Transverse colon (tissue), 4 donors: Measurements from ENCODE around the gene CNTN4. TPM values are rescaled to one million over a fixed set of nuclear protein-coding genes. Genes with fewer than 3 reads are reported as not detected.

Source experiments
- DNase-seq: peaks from one replicate; pipeline ENCODE4 v3.0.0-alpha.2; 2019
- H3K27ac ChIP-seq, 4 donors: fragments of 200-600 bp; sonication (generic); 2 replicates each; pipeline ENCODE4 v1.5.1; 2016 to 2018; ENCODE audit warnings: inconsistent platforms in 4 of 4
- H3K27me3 ChIP-seq: fragments of 200-600 bp; sonication (generic); 2 replicates; pipeline ENCODE4 v1.5.1; 2017; ENCODE audit warnings: inconsistent platforms
- H3K36me3 ChIP-seq, 4 donors: fragments of 200-600 bp; sonication (generic); 2 replicates each; pipeline ENCODE4 v1.5.1; 2017 to 2019; ENCODE audit warnings: inconsistent platforms in 4 of 4
- H3K4me1 ChIP-seq, 4 donors: fragments of 200-600 bp; sonication (generic); 2 replicates each; pipeline ENCODE4 v1.5.1; 2017 to 2020; ENCODE audit warnings: inconsistent platforms in 4 of 4
- H3K4me3 ChIP-seq, 4 donors: fragments of 200-600 bp; sonication (generic); 1 replicate in 1 of 4; 2 replicates in 3 of 4; pipeline versions ENCODE4 v1.5.1 to v1.6.1; 2017 to 2019; ENCODE audit warnings: inconsistent platforms in 4 of 4
- H3K9me3 ChIP-seq, 2 donors: fragments of 200-600 bp; sonication (generic); 2 replicates each; pipeline ENCODE4 v1.5.1; 2017 to 2019; ENCODE audit warnings: inconsistent platforms in 2 of 2
- CTCF ChIP-seq, 5 experiments: fragments of 200-600 bp in 3 of 5; fragments of 450-650 bp in 2 of 5; sonication (generic) in 3 of 5; IDR thresholded peaks; 1 replicate in 2 of 5; 2 replicates in 3 of 5; pipeline ENCODE4 v1.5.1; 2016 to 2017; ENCODE audit warnings: antibody characterized with exemption in 5 of 5, inconsistent platforms in 3 of 5, mild to moderate bottlenecking in 2 of 5, moderate library complexity in 1 of 5
- EP300 ChIP-seq: sonication (generic); formaldehyde crosslinking; IDR thresholded peaks from one replicate; pipeline ENCODE4 v1.6.1; 2017; ENCODE audit warnings: antibody characterized with exemption, low read depth
- POLR2A ChIP-seq: fragments of 450-650 bp; IDR thresholded peaks from one replicate; pipeline ENCODE4 v1.6.1; 2016; ENCODE audit warnings: antibody characterized with exemption, mild to moderate bottlenecking, moderate library complexity
- POLR2AphosphoS5 ChIP-seq, 3 donors: sonication (generic); formaldehyde crosslinking; IDR thresholded peaks; one replicate each; pipeline ENCODE4 v1.6.1; 2016; ENCODE audit warnings: antibody characterized with exemption in 3 of 3
- WGBS, 2 donors: methylation state at CpG; one replicate each; pipeline ENCODE4 v1.1.5; 2018; ENCODE audit warnings: low coverage in 1 of 2; 5-methylcytosine and 5-hydroxymethylcytosine counted together
- in situ Hi-C, 4 donors: fragments of 200-750 bp; cut with MboI; loops; one replicate each; pipeline versions ENCODE4 v1.15.0 to v1.15.1; 2017; ENCODE audit warnings: low sequenced_read_pairs in 3 of 4, low pct_ligation_motif_present in 1 of 4, low pct_unique_long_range_greater_than_20kb in 1 of 4
- intact Hi-C: fragments of 100-400 bp; cut with DNase I; formaldehyde crosslinking; loops from one replicate; pipeline ENCODE4 v1.15.1; 2023; ENCODE audit warnings: low total_unique reads
- total RNA-seq, 4 donors: library from RNA; depleted of rRNA; stranded (reverse); fragments of >200 nt; gene quantifications; one replicate each; pipeline ENCODE4 v1.1.0, GENCODE V29; 2016

The CNTN4 gene
- total RNA-seq, 4 donors from 2014 or later = 17.6 to 49.0 (median 17.8) TPM

GRCh38 chr3:2567451-2567850 is 468.8 kb downstream of the CNTN4 start:
- 83 to 87% methylated on average over 3 of the region's 3 CpGs for WGBS, 2 donors
- Histone ChIP-seq H3K27me3 (no peaks in the 10 kb centered on the region), H3K4me1 (no peaks in the 10 kb centered on the region), H3K36me3 (no peaks in the 10 kb centered on the region), H3K27ac (no peak overlapping the region), H3K9me3 (no peaks in the 10 kb centered on the region), H3K4me3 (no peak overlapping the region)
- no peak for TF ChIP-seq CTCF (IDR thresholded peaks at IDR 0.05)
- TF ChIP-seq EP300 = no peak
- no peak for TF ChIP-seq POLR2AphosphoS5 (IDR thresholded peaks at IDR 0.05)
- DNase-seq = no peak
- intact Hi-C loops (no loop called here), in situ Hi-C loops (no loop called here)

- intact Hi-C loops = no loop called here
- 40 to 41% methylated on average over 2 of the region's 2 CpGs for WGBS, 2 donors
- no peak for TF ChIP-seq CTCF (IDR thresholded peaks at IDR 0.05)
- TF ChIP-seq EP300 = no peak
- TF ChIP-seq POLR2A = no peak
- TF ChIP-seq POLR2AphosphoS5 (IDR thresholded peaks at IDR 0.05) = no peak
These were observed 469.5 kb downstream of the CNTN4 start for GRCh38 chr3:2568156-2568555.

GRCh38 chr3:2568929-2569328 is 470.3 kb downstream of the CNTN4 start:
- TF ChIP-seq POLR2AphosphoS5 (IDR thresholded peaks at IDR 0.05) (no peak), EP300 (no peak), POLR2A (no peak), CTCF (IDR thresholded peaks at IDR 0.05) (no peak)
- Histone ChIP-seq H3K4me3 (no peak overlapping the region), H3K36me3 (no peaks in the 10 kb centered on the region), H3K27me3 (no peaks in the 10 kb centered on the region), H3K4me1 (no peaks in the 10 kb centered on the region), H3K9me3 (no peaks in the 10 kb centered on the region), H3K27ac (no peak overlapping the region)
- intact Hi-C loops = no loop called here
- no peak for DNase-seq
- in situ Hi-C loops = no loop called here
- WGBS, 2 donors = 78 to 85% methylated on average over 7 of the region's 7 CpGs

More at GRCh38 chr3:2568156-2568555, 469.5 kb downstream of the CNTN4 start:
- no peaks in the 10 kb centered on the region for H3K27me3 ChIP-seq
- DNase-seq = no peak
- H3K4me3 ChIP-seq = no peak overlapping the region
- H3K9me3 ChIP-seq = no peaks in the 10 kb centered on the region
- in situ Hi-C loops = no loop called here
- no peaks in the 10 kb centered on the region for H3K36me3 ChIP-seq
- H3K4me1 ChIP-seq = no peaks in the 10 kb centered on the region
- no peak overlapping the region for H3K27ac ChIP-seq

- Histone ChIP-seq H3K27ac (no peak overlapping the region), H3K9me3 (no peaks in the 10 kb centered on the region), H3K4me1 (peaks cover 0 to 7% (median 3%) of the 10 kb centered on the region in 4 donors), H3K4me3 (no peak overlapping the region), H3K36me3 (no peaks in the 10 kb centered on the region), H3K27me3 (no peaks in the 10 kb centered on the region)
- no peak for DNase-seq
- in situ Hi-C loops = no loop called here
- WGBS, 2 donors = 87 to 92% methylated on average over 4 of the region's 4 CpGs
- TF ChIP-seq POLR2A = no peak
- no peak for TF ChIP-seq EP300
- TF ChIP-seq POLR2AphosphoS5 (IDR thresholded peaks at IDR 0.05) = no peak
- TF ChIP-seq CTCF (IDR thresholded peaks at IDR 0.05) = no peak
- intact Hi-C loops = no loop called here
These were observed 478.9 kb downstream of the CNTN4 start for GRCh38 chr3:2577571-2577970.
